Fibroblast of peridontal ligament (primary cell): ENCODE results near the gene TACR2.

Source experiments
- DNase-seq: peaks from one replicate; pipeline ENCODE4 v3.0.0-alpha.2; 2010; ENCODE audit errors: extremely low read depth

The TACR2 gene

DNA sequence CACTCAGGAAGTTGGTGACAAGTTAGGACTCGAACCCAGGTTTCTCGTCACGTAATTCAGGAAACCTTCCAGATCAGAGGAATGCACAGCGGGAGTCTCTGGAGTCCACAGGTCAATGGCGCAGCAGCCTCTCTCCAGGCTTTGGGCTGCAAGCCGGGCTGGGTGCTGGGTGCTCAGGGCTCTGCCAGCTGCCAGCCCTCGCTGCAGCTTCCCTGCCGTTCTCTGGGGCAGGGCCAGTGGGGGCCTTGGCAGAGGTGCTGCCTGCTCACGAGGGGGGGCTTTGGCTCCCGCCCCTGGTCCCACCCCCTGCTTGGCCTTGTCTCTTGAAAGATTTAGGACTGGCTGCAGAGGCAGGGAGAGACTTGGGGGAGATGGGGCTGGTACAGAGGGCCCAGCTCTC is at the start of gene TACR2:
Gene TACR2 (minus strand): TSS at position 224 of the 400 bp plus-strand sequence. CDS start 595 bp downstream, outside the sequence.
- DNase-seq, result no peak

DNA sequence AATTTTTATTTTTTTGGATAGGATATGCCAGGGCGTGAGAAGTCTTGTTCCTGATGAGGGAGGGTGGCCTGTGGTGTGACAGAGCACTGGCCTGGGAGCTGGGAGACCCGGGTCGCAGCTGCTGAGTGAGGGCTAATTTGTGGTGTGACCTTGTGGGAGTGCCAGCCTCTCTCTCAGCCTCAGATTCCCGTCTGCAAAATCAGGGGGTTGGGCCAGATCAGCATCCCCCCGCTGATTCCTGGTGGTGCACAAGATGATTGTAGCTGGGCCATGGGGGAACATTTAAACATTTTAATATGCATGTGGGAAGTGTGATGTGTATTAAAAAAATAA is 49.4 kb upstream of the TACR2 start:
- no peak for DNase-seq

DNA sequence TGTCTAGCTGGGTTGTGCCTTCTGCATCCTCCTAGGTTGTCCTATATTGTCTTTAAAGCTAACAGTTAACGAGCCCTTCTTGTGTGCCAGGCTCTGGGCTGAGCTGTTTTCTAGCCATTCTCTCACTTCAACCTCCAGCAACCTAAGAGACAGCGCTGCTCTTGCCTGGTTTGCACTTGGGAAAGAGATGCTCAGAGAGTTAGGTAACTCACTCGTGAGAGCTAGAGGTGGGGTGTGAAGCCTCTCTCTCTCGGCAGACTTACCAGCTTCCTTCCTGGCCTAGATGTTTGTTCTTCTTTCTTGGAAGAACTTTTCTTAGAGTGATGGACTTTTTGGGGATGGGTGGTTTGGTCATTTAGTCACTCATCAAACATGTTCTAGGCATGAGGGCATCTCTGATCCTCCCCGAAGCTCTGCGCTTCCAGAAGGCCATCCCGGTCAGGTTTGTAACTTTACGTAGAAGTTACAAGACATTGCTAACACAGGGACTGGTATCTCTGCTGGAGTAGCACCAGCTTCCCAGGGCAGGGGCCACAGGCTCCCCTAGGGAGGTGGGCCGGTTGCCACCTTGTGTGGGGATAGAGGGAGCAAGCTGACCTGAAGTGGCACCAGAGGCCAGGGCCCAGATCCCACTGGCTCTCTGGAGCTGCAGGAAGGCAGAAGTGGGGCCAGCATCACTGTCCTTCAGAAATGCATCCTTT is 48.9 kb upstream of the TACR2 start:
- DNase-seq, result no peak

DNA sequence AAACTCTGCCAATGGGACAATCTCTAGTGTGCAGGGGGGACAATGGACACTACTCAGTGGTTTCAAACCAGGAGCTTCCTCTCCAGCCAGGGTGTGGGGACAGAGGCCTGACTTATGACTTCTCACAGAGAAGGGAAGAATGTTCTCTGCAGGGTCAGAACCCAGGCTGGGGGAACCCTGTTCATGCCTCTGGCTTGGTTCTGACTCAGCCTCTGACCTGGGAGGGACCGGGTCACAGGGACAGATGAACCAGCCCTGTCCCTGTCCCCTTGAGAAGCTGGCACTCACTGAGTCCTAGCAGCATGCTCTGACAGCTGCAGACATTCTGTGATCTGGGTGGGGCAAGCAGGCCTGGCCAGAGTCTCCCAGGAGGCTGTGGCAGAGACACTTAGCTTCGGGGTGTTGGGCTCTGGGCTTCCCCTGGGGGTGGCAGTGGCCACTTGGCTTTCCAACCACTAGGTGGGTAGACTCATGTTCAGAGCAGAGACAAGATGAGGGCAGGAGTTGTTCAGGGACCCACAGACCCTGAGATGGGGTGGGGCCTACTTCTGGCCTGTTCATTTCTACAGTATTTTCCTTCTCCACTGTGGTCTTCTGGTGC is 48.2 kb upstream of the TACR2 start:
- DNase-seq, result no peak

DNA sequence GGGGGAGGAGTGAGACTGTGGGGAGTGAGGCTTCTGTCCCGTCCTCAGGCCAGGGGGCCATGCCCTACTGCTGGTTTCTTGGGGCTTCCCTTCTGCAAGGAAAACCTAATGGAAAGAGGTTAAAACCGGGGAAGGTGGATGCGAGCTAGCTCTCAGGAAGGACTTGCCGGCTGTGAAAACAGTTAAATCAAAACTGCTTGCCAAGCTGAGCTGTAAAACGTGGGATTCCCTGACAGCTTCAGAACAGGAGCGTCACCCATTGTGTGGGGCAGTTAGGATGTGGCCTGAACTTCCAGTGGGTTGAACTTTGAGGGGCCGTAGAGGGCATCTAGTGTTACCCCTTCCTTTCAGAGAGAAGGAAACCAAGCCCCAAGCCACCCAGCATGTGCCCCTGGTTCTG is 47.7 kb upstream of the TACR2 start:
- DNase-seq, result no peak

DNA sequence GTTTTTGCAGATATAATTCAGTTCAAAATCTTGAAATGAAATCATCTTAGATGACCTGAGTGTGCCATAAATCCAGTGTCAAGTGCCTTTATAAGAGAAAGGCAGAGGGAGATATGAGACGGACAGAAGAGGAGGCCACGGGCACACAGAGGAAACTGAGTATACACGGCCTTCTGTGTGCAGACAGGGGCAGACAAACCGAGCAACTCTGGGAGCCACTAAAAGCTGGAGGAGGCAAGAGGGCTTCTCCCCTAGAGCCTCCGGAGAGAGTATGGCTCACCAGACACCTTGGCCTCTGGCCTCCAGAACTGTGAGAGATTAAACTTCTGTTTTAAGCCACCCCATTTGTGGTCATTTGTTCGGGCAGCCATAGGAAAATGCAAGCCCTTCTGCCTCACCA is 47.2 kb upstream of the TACR2 start:
- no peak for DNase-seq

DNA sequence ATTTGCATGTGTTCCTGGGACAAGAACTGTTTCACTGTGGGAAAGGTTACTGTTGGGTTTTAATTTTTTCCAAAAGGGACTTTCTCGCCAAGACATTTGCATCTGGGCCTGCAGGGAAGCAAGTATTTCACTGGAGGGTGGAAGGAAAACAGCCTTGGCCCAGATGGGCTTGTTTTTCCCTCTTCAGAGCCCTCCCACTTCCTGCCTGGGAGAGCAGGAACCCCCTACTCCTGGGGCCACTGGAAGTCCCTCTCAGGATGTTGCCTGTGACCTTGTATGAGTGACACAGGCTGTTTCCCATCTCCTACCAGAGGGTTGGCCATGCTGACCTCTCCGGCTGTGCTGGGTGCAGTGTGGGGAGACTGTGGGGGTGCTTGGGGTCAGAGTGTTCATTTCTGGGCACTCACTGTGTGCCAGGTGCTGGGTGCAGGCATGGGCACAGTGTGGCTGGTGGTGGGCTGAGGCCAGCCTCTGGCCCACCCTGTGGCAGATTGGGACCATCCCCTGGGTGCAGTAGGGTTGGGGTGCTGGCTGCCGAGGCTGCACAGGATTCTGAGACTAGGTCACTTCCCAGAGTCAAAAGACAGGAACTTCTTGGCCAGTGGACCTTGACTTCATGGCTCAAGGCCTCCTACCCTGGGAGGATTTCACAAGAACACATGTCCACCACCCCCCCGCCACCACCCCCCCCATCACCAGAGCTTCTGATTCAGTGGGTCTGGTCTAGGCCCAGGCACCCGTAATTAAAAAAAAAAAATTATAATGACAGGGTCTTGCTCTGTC is 44.7 kb upstream of the TACR2 start:
- no peak for DNase-seq

DNA sequence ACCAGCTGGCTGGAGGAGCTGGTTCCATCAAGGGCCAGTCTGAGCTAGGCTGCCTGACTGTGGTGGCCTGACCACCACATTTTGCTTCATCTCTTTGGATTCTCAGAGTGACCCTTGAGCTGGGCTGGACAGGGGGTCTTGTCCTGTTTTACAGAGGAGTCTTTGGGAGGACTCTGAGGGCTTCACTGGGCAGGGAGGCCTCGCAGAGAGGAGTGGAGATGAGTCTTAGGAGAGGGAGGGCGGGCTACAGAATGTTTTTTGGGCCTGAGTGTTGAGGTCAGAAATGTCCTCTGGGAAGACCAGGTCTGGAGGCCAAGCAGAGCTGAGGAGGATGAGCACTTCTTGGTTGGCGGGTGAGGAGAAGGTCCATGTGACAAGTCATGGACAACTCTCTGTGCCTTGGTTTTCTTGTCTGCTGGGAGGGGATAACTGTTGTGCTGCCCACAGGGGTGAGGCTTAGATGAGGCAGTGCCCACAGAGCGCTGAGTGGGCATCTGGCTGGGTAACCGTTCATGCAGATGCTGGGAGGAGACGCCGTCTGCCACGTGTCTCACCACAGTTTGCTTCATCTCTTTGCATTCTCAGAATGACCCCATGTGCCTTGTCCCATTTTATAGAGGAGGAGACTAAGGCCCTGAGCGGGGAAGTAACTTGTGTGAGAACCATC is 44.0 kb upstream of the TACR2 start:
- DNase-seq, result no peak

DNA sequence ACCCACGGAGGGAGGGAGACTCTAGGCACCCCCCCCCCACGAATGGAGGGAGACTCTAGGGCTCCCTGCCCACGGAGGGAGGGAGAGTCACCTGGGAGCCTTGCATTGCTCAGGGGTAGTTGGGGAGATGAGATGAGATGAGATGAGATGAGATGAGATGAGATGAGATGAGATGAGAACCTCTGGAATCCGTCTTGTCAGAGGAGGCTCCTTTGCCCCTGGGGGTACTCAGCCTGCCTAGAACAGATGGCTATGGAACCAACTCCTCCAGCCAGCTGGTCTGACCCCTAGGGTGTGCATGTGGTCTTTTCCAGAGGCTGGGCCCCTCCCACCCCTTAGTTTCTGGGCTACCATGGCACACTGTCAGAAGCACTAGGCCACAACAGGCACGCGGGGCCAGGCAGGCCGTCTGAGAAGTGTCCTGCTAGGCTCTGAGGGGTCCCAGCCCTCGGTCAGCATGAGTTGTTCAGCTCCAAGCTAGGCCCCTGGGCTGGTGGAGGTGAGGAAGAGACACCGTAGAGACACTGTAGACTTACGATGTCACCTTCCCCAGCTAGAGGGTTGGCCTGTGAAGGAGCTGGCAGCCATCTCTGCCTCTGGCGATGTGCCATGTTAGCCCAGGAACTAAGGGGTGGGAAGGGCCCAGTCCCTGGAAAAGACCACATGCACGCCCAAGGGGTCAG is 43.3 kb upstream of the TACR2 start:
- DNase-seq, result no peak

DNA sequence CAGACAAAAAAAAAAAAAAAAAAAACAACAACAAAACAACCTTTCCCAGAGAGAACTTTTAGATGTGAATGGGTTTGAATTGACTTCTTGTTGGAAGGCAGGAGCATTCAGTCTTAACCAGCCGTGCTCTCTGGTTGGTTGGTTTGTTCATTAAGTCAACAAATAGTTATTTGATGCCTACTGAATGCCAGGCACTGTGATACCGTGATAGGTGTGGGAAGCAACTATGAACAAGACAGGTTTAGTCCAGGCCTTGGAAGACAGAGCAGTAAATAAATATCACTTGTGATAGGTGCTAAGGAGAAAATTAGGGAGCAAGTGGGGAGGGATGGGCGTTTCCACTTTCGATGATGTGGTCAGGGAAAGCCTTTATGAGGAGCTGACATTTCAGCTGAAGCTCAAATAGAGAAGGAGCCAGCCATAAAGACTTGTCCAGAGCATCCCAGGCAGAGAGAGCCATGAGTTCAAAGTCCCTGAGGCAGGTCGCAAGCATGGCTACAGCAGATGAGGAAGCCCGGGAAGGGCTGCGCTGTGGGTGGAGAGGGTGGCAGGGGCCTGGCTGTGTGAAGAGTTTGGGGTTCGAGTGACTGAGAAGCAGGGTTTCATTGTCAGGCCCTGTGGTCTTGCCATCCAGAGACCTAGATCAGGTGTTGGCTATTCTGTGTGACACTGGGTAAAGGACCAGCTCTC is 42.5 kb upstream of the TACR2 start:
- no peak for DNase-seq

DNA sequence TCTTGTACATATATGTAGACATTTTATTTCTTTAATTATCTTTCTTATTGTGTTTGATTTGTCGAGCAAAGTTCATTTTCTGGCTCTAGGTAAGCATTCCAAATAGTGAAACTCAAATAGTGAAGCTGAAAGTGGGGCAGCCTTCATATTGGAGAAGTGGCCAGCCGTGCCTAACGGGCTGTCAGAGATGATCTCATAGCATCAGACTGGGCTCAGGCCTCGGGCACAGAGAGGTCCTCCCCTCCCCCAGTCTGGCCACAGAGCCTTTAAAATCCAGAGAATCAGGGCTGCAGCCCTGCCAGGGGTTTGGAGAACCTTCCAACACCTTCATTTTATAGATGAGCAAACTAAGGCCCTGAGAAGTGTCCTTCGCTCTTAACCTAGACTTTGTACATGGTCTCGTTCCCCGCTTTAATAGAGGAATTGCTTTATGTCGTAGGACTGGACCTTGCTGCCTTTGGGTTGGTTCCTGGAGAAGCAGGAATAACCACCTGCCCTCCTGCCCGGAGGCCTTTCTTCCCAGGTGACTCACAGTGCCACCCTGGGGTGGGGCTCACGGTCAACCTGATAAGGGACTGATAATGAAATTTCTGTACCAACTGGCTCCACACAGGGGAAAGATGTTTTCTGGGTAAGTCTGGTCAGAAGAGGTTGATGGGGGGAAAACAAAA is 41.8 kb upstream of the TACR2 start:
- no peak for DNase-seq

DNA sequence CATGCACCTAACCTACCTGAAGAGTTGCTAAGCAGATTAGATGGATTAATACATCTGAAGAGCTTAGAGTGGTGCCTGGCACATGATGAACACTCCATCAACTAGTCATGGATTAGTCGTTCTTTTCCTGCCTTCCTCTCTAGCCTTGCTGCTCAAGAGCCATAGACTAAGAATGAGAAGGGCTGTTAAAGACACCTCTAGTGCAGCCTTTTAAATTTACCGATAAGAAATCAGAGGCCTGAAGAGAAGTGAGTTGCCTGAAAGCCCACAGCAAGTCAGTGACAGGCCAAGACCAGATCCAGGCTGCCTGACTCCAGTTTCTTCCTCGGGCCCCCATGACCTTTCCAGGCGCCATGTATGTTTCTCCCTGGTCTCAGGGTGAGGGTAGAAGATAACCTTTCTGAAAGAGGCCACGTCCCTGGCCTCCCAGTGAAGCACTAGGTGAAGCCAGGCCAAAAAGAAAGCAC is 41.1 kb upstream of the TACR2 start:
- DNase-seq, result no peak

DNA sequence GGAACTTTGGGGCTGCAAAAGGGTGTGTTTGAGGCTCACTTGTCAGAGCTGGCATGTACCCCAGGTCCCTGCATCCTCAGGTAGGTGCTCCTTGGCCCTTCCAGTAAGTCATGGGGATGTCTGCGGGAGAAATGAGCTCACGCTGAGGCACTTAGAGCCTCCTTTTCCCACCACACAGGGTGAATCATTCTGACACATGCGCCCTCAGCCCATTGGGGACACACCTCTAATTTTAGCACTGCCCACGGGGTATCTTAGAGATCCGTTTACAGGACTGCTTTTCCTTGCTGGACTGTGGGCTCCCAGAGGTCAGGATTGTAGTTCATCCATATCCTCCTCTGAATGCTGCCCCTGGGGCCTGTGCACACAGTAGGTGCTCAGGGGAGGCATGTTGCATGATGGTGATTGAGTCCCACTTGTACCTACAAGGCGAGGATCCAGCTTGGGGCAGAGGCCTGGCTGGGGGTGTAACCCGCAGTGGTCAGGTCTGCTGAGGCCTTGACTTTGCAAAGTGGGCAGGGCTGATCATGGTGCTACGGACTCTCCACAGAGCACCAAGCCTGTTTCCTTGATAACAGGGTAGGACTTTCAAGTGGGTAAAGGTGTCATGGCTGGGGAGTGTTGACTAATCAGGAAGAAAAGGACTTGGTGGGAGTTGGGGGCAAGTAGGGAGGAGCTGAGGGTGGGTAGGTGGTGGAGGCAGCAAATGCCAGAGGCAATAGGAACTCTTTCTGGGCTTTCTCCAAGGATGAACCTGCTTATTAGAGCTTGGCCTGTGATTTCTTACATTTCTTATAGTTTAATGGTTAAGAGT is 40.4 kb upstream of the TACR2 start:
- no peak for DNase-seq

DNA sequence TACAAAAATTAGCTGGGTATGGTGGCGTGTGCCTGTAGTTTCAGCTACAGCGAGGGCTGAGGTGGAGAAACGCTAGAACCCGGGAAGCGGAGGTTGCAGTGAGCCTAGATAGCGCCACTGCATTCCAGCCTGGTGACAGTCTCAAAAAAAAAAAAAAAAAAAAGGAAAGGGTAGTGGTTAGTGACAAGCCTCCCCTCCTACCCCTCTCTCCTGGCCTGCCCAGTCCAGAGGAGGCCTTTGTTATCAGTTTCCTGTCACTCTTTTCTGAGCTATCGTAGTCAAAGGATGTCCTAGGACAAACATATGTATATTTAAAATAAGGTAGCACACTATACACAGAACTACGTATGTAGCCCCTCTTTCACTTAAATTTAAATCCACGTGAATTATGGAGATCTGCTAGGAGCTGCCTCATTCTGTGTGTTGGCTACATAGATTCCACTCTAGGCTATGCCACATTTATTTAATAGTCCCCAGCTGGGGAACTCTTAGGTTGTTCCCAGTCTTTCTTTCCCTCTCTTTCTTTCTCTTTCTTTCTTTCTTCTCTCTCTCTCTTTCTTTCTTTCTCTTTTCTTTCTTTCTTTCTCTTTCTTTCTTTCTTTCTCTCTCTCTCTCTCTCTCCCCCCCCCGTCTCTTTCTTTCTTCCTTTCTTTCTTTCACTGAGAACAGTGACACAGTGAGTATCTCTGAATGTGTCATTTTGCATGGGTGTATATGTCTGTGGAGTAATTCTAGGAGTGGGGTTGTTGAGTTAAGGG is 38.5 kb upstream of the TACR2 start:
- no peak for DNase-seq

DNA sequence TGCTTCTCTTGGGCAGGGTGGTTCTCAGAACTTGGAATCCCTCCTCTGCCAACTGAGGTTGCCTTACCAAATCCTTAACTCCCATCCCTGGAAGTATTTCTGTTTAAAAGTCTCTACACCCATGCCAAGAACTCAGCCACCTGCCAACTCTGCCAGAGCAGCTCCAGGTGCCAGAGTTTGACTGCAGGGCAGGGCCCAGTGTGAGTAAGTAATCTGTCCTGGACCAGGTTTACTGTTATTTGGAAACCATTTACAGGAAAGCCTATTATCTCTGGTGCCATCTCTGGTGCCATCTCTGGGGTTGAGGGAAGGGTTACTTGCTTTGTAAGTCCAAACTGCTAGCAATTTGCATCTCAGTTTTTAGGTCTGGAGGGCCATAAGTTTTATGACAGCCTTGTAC is 37.1 kb upstream of the TACR2 start:
- no peak for DNase-seq

DNA sequence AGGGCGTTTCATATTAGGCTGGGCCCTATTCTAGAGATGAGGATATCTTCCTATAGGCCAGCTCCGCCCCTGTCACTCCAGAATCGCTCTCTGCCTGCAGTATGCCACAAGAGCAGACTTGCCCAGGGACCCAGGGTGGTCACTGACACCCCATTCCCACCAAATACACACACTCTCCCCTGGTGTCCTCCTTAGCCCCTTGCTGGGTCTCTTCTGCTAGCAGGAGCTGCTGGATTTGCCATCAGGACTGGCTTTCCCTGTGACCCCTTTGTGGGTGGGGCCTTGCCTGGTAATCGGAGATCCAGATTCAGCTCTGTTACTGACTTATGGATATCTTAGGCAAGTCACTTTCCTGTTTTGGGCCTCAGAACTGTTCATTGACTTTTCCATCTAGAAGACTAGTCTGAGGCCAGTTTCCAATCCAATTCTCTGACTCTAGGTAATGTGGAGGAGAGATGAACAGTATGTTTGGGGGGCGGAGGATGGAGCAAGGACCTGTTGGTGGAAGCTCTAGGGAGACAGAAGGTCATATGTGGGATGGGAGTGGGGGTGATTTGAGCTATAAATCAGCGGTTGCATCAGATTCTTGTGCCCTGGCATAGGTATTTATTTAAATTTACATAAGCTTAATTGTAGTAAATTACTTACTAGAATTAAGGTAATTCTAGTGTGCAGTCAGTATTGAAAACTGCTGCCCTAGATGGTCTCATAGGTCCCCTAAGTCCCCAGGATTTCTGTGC is 36.1 kb upstream of the TACR2 start:
- DNase-seq, result no peak

DNA sequence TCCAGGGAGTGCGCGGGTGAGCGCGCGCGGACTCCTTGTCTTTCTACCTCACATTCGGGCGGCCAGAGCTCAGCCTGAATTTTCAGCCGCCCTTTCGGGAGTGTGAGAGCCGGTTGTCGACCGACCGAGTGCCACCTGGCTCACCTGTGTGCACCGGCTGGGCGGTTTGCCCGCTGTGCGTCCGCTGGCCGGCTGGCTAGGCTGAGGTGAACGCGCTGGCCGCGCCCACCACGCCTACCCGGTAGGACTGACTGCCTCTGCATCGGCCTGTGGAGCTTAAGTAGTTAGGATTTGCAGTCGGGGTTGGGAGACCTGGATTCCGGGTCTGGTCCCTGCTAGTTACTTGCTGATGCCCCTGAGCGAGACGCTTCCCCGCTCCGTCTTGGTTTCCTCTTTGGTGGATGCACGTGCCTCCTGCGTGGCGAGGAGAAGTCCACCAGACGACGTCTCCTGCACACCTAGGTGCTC is 35.1 kb upstream of the TACR2 start:
- DNase-seq, result no peak

DNA sequence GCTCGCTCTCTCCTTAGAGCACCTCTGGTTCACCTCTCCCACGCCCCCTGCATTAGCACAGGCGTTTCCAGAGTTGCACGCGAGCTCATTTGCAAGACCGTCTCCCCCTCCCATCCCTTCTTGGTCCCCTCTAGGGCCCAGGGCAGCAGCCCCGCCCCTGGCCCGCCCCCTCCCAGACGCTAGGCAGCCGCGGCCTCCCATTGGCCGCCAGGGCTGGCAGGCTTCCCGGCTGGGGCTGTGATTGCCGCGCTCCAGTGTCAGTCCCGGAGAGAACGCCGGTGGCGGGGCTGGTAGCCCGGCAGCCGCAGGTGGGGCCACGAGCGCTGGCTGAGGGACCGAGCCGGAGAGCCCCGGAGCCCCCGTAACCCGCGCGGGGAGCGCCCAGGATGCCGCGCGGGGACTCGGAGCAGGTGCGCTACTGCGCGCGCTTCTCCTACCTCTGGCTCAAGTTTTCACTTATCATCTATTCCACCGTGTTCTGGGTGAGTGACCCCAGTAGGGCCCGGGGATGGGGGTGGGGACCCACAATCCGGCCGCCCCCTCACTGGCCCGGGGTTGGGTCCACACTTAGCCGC is 34.6 kb upstream of the TACR2 start, which contains the start of gene TSPAN15:
Gene TSPAN15 (plus strand): TSS at position 257 of the 575 bp plus-strand sequence. CDS start 130 bp downstream, at position 387.
- DNase-seq, result no peak
